Vagina (tissue), 2 donors: ENCODE measurements around the gene TMEM179.

Source experiments
- POLR2AphosphoS5 ChIP-seq, 2 donors: sonication (generic); formaldehyde crosslinking; IDR thresholded peaks; one replicate each; pipeline ENCODE4 v1.9.0; 2017; ENCODE audit warnings: antibody characterized with exemption in 2 of 2, mild to moderate bottlenecking in 2 of 2, low read depth in 1 of 2; ENCODE audit not compliant: insufficient read depth in 1 of 2
- TF ChIP-seq, protein P1 (sequence below), 3 experiments: fragments of 450-650 bp in 2 of 3; fragments of 200-600 bp in 1 of 3; sonication (generic) in 1 of 3; IDR thresholded peaks; one replicate each; pipeline ENCODE4 v1.5.1; 2017 to 2019; ENCODE audit warnings: antibody characterized with exemption in 3 of 3, mild to moderate bottlenecking in 2 of 3, moderate library complexity in 2 of 3

- no peak for TF ChIP-seq POLR2AphosphoS5 (IDR thresholded peaks at IDR 0.05; ENCODE audit: insufficient read depth in 1 of 2, low read depth in 1 of 2)
- TF ChIP-seq, protein P1, sequence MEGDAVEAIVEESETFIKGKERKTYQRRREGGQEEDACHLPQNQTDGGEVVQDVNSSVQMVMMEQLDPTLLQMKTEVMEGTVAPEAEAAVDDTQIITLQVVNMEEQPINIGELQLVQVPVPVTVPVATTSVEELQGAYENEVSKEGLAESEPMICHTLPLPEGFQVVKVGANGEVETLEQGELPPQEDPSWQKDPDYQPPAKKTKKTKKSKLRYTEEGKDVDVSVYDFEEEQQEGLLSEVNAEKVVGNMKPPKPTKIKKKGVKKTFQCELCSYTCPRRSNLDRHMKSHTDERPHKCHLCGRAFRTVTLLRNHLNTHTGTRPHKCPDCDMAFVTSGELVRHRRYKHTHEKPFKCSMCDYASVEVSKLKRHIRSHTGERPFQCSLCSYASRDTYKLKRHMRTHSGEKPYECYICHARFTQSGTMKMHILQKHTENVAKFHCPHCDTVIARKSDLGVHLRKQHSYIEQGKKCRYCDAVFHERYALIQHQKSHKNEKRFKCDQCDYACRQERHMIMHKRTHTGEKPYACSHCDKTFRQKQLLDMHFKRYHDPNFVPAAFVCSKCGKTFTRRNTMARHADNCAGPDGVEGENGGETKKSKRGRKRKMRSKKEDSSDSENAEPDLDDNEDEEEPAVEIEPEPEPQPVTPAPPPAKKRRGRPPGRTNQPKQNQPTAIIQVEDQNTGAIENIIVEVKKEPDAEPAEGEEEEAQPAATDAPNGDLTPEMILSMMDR (IDR thresholded peaks at IDR 0.05): no peak
Measured at GRCh38 chr14:104581521-104581920, 23.1 kb downstream of the TMEM179 start.
